ENCODE measurements around the gene MLC1.

Gene MLC1

GRCh38 chr22:50085211-50085972 lies at the start of gene MLC1:
TSS of gene MLC1 (minus strand) at chr22:50085426. CDS start at chr22:50084902, 524 bp downstream.
- Mint-ChIP-seq H3K27me3 (peaks cover 16% of the 10 kb centered on the region), H3K4me3 (no peak within 1 kb of the TSS), H3K9me3 (no peaks in the 10 kb centered on the region), H3K4me1 (no peaks in the 10 kb centered on the region), H3K36me3 (no peaks in the 10 kb centered on the region), H3K27ac (peak within 1 kb of the TSS; percentile 66)

GRCh38 chr22:50134481-50134880 lies 49.3 kb upstream of the MLC1 start:
- peaks cover 8% of the 10 kb centered on the region for H3K27me3 Mint-ChIP-seq
- H3K9me3 Mint-ChIP-seq = no peaks in the 10 kb centered on the region

GRCh38 chr22:50131894-50132293 lies 46.7 kb upstream of the MLC1 start:
- no peak overlapping the region for H3K27ac Mint-ChIP-seq
- H3K4me1 Mint-ChIP-seq = no peaks in the 10 kb centered on the region
- no peaks in the 10 kb centered on the region for H3K36me3 Mint-ChIP-seq
- no peaks in the 10 kb centered on the region for H3K9me3 Mint-ChIP-seq
- H3K4me3 Mint-ChIP-seq = no peak overlapping the region
- H3K27me3 Mint-ChIP-seq = peaks cover 7% of the 10 kb centered on the region

More at GRCh38 chr22:50134481-50134880, 49.3 kb upstream of the MLC1 start:
- Mint-ChIP-seq H3K36me3 (no peaks in the 10 kb centered on the region), H3K4me1 (no peaks in the 10 kb centered on the region), H3K4me3 (no peak overlapping the region), H3K27ac (peak overlapping the region; percentile 4)

GRCh38 chr22:50129121-50129736 lies 44.0 kb upstream of the MLC1 start:
- Mint-ChIP-seq H3K36me3 (no peaks in the 10 kb centered on the region), H3K27ac (no peak overlapping the region), H3K27me3 (peaks cover 7% of the 10 kb centered on the region), H3K9me3 (peaks cover 4% of the 10 kb centered on the region), H3K4me1 (no peaks in the 10 kb centered on the region), H3K4me3 (no peak overlapping the region)

GRCh38 chr22:50125029-50125428 lies 39.8 kb upstream of the MLC1 start:
- Mint-ChIP-seq H3K9me3 (peaks cover 8% of the 10 kb centered on the region), H3K4me1 (no peaks in the 10 kb centered on the region), H3K27ac (no peak overlapping the region), H3K36me3 (peaks cover 1% of the 10 kb centered on the region), H3K4me3 (no peak overlapping the region), H3K27me3 (peaks cover 1% of the 10 kb centered on the region)

GRCh38 chr22:50123119-50123518 lies 37.9 kb upstream of the MLC1 start:
- Mint-ChIP-seq H3K27ac (no peak overlapping the region), H3K27me3 (peaks cover 1% of the 10 kb centered on the region), H3K4me1 (no peaks in the 10 kb centered on the region), H3K4me3 (no peak overlapping the region), H3K36me3 (peaks cover 1% of the 10 kb centered on the region), H3K9me3 (peaks cover 8% of the 10 kb centered on the region)

- Mint-ChIP-seq H3K27me3 (peaks cover 1% of the 10 kb centered on the region), H3K9me3 (peaks cover 8% of the 10 kb centered on the region), H3K36me3 (peaks cover 1% of the 10 kb centered on the region), H3K4me3 (no peak overlapping the region), H3K4me1 (no peaks in the 10 kb centered on the region), H3K27ac (no peak overlapping the region)
Measured at GRCh38 chr22:50121202-50121740, 36.0 kb upstream of the MLC1 start.

GRCh38 chr22:50119768-50120251 lies 34.6 kb upstream of the MLC1 start:
- Mint-ChIP-seq H3K27me3 (peaks cover 1% of the 10 kb centered on the region), H3K27ac (no peak overlapping the region), H3K9me3 (peaks cover 8% of the 10 kb centered on the region), H3K4me3 (no peak overlapping the region), H3K4me1 (no peaks in the 10 kb centered on the region), H3K36me3 (peaks cover 1% of the 10 kb centered on the region)

- Mint-ChIP-seq H3K36me3 (peaks cover 1% of the 10 kb centered on the region), H3K4me3 (no peak overlapping the region), H3K27me3 (peaks cover 1% of the 10 kb centered on the region), H3K9me3 (peaks cover 5% of the 10 kb centered on the region), H3K27ac (no peak overlapping the region), H3K4me1 (no peaks in the 10 kb centered on the region)
Measured at GRCh38 chr22:50119169-50119767, 34.0 kb upstream of the MLC1 start.

GRCh38 chr22:50118557-50119168 lies 33.4 kb upstream of the MLC1 start:
- H3K27ac Mint-ChIP-seq = no peak overlapping the region
- H3K36me3 Mint-ChIP-seq = peaks cover 1% of the 10 kb centered on the region
- H3K27me3 Mint-ChIP-seq = peaks cover 1% of the 10 kb centered on the region

GRCh38 chr22:50118129-50118528 lies 32.9 kb upstream of the MLC1 start:
- Mint-ChIP-seq H3K27me3 (peaks cover 1% of the 10 kb centered on the region), H3K9me3 (no peaks in the 10 kb centered on the region), H3K36me3 (peaks cover 1% of the 10 kb centered on the region), H3K27ac (no peak overlapping the region), H3K4me1 (no peaks in the 10 kb centered on the region), H3K4me3 (no peak overlapping the region)

More at GRCh38 chr22:50118557-50119168, 33.4 kb upstream of the MLC1 start:
- no peaks in the 10 kb centered on the region for H3K9me3 Mint-ChIP-seq
- no peak overlapping the region for H3K4me3 Mint-ChIP-seq
- H3K4me1 Mint-ChIP-seq = no peaks in the 10 kb centered on the region

GRCh38 chr22:50117168-50117762 lies 32.0 kb upstream of the MLC1 start:
- Mint-ChIP-seq H3K9me3 (no peaks in the 10 kb centered on the region), H3K36me3 (peaks cover 1% of the 10 kb centered on the region), H3K4me1 (peaks cover 5% of the 10 kb centered on the region), H3K27ac (no peak overlapping the region), H3K27me3 (peaks cover 4% of the 10 kb centered on the region), H3K4me3 (no peak overlapping the region)

- H3K27ac Mint-ChIP-seq = no peak overlapping the region
- H3K36me3 Mint-ChIP-seq = no peaks in the 10 kb centered on the region
- H3K27me3 Mint-ChIP-seq = peaks cover 2% of the 10 kb centered on the region
Measured at GRCh38 chr22:50115693-50116092, 30.5 kb upstream of the MLC1 start.

GRCh38 chr22:50114221-50115021 lies 29.2 kb upstream of the MLC1 start:
- Mint-ChIP-seq H3K27ac (no peak overlapping the region), H3K9me3 (no peaks in the 10 kb centered on the region), H3K4me1 (peaks cover 9% of the 10 kb centered on the region), H3K4me3 (no peak overlapping the region), H3K27me3 (peaks cover 4% of the 10 kb centered on the region), H3K36me3 (no peaks in the 10 kb centered on the region)

More at GRCh38 chr22:50115693-50116092, 30.5 kb upstream of the MLC1 start:
- Mint-ChIP-seq H3K4me3 (no peak overlapping the region), H3K4me1 (peaks cover 9% of the 10 kb centered on the region), H3K9me3 (no peaks in the 10 kb centered on the region)
